GM18507 (cell line): ENCODE data around the gene HOTAIR.

Experiments used
- DNase-seq: peaks from one replicate; pipeline ENCODE4 v3.0.0; 2011; ENCODE audit warnings: low read depth; ENCODE audit not compliant: insufficient read length; ENCODE audit errors: extremely low spot score
- FAIRE-seq: peaks from 2 replicates; lab custom pipeline; 2011; peaks lifted over from hg19 to GRCh38; lab: Jason Lieb, UNC

The HOTAIR gene

GRCh38 chr12:53978477-53979356 is 4.0 kb upstream of the HOTAIR start:
- no peak for FAIRE-seq
- no peak for DNase-seq

DNA sequence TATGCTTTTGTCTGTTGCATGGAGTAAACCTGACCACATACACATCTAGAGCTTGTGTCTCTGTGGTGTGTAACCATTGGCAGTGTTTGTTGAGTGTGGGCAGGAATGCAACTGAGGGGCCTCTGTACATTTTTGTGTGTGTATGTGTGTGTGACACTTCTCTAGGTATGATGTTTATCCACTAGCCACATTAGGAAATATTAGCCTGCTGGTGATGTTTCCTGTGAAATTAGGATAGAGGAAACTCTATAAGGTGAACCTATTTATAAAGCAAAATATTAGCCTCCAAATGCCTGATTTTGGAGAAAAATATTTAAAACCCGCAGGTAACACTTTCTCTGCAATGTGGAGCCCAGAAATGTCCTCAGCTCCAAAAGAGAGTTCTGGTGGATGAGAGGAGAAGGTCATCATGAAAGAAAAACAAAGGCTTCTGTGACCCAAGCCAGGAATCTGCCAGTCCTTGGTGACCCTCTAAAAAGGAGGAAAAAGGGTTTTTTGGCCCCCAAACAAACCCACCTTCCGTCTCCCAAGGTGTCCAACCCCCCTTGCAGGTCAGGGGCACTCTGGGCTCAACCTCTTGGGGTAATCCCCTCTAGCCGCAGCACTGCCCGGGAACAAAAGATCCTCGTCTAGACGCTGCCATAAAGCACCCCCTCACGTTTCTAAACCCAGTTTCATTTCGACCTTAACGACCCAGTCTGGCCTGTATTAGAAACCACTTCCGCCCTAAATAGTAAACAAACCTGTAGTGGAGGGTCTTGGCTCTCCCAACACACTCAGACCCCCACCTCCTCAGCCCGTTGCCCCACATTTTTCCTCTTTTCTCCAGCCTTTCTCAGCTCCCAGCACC is 3.1 kb upstream of the HOTAIR start:
- FAIRE-seq, result no peak

DNA sequence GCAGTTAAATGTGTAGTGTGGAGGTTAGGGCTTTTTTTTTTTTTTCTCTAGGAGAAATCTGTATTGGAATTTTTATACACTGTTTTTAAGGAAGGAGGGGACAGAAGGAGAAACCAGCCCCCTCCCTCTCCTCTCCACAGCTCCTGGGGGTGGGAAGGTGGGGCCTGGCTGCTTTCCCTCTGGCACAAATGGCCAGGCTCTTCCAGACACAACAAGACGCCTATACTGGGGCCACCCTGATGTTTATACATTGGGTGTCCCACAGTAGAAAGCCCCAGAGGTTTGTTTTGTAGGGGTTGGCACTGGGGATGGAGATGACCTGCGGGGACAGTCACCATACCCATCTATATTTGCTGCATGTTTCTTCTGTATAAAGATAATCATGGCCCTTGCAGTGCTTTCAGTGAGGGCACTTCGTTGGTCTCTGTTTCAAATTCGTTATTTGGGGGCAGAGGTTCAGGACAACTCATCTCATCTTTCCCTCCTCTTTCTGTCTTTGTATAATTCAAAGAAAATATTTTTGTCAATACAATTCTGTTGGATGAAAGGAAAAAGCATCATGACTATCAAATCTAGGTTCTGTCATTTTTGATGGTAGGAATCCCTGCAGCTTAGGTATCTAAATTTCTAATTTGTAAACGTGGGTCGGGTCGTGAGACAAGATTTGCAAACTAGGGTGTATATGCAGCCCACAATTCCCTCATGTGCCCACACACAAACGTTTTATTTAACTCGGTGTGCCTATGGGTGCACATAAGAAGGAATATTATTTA is 2.3 kb upstream of the HOTAIR start:
- DNase-seq (no peak), FAIRE-seq (no peak)

More for the DNA sequence above, 3.1 kb upstream of the HOTAIR start:
- DNase-seq, result no peak

DNA sequence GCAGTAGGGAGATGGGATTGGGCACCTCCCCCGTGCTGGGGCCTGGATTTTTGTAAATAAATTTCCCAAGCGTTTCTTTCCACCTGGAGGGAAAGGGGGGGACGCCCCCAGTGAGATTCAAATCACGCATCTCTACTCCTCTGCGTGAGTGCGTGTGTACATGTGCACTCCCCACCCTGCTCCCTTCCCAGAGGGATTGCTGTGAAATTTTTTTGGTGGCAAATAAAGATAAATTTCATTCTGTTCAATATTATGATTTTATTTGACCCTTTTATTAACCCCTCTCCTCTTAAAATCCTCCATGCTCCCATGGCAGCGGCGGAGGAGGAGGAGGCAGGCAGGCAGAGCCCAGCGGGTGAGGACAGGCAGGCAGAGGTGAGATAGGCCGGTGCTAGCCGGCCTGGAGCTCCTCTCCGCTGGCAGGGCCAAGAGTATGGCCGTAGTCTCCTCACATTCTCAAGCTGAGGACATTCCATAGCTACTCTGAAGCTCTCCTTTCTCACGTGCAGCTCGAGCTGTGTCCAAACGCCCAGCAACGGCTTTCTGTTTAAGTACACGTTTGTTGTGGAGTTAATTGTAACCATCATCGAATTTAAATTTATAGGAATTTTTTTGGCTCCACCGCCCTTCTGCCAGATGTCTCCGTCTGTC is 1.5 kb upstream of the HOTAIR start:
- DNase-seq (no peak), FAIRE-seq (no peak)

- DNase-seq (no peak), FAIRE-seq (no peak)
Observed at GRCh38 chr12:53975479-53976152, 862 bp upstream of the HOTAIR start.

DNA sequence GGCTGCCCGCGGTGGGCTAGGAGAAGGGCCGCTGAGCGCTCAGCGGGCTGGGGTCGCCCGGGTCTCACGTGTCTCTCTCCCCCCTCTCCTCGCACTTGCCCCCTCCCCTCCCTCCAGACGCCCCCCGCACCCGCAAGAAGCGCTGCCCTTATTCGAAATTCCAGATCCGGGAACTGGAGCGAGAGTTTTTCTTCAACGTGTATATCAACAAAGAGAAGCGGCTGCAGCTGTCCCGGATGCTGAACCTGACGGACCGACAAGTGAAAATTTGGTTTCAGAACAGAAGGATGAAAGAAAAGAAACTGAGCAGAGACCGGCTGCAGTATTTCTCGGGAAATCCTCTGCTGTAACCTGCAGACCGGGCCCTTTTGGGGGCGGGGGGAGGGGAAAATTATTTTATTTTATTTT is 314 bp upstream of the HOTAIR start:
- DNase-seq (no peak), FAIRE-seq (no peak)

DNA sequence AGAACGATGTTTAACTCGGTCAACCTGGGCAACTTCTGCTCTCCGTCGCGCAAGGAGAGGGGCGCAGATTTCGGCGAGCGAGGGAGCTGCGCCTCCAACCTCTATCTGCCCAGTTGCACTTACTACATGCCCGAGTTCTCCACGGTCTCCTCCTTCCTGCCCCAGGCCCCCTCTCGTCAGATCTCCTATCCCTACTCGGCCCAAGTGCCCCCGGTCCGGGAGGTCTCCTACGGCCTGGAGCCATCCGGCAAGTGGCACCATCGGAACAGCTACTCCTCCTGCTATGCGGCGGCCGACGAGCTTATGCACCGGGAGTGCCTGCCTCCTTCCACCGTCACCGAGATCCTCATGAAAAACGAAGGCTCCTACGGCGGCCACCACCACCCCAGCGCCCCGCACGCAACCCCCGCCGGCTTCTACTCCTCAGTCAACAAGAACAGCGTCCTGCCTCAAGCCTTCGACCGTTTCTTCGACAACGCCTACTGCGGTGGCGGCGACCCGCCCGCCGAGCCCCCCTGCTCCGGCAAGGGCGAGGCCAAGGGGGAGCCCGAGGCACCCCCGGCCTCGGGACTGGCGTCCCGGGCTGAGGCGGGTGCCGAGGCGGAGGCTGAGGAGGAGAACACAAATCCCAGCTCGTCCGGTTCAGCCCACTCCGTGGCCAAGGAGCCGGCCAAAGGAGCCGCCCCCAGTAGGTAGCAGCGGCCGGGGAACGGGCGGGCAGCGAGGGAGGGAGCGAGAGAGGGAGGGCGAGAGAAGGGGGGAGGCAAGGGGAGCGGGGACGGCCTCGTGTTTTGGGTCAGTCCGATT is 1.3 kb downstream of the HOTAIR start:
- FAIRE-seq (no peak), DNase-seq (no peak)

DNA sequence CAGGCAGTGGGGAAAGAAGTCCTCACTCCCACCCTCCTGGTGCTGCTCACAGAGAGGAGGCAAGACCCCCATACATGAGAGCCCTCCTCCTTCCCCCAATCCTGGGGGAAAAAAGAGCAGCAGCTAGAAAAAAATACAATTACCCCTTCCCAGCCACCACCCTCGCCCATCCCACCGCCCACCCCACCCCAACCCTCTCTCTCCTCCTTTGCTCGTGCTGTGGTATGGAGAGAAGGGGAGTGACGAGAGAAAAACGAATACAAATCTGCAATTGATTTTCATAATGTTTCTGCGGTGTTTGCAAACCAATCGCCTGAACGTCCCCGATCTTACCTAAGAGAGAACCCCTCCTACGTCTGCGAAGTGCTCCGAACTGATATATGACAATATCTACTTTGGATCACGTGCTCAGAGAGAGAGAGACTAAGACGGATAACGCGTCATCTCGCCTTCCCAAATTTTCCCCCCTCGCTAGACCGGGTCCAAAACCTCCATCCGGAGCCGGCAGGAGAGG is 2.0 kb downstream of the HOTAIR start, which contains the start of gene HOXC11:
Gene HOXC11 (plus strand): TSS at position 405 of the 514 bp plus-strand sequence. CDS start 116 bp downstream, outside the sequence.
- no peak for FAIRE-seq
- no peak for DNase-seq

DNA sequence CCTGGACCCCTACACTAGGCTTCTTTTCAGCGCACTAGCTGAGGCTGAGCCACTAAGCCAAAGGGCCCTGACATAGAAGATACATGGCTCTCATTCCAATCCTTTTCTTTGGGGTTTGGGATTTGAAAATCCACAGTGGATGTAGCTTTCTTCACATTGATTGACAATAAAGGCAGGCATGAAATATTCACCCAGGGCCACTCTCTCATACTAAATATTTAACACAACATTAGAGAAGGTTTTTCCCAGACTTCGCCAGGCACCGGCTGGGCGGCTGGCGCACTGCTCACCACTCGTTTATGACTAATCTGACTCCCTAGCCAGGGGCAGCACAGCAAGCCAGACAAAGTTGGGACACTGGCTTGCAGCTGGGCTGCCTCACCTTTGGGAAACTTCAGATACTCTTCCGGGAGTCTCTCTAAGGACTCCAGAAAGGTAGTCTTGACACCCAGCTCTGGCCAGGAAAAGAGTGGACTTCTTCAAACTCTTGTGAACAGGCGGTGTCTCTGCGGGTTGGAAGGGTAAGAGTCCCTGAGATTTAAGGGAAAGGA is 2.5 kb downstream of the HOTAIR start:
- no peak for FAIRE-seq
- DNase-seq, result no peak

GRCh38 chr12:53971686-53972085 is 3.1 kb downstream of the HOTAIR start:
- no peak for FAIRE-seq
- no peak for DNase-seq

GRCh38 chr12:53971129-53971528 is 3.6 kb downstream of the HOTAIR start:
- FAIRE-seq, result no peak

GRCh38 chr12:53970451-53970850 is 4.3 kb downstream of the HOTAIR start:
- no peak for FAIRE-seq
- DNase-seq, result no peak

More at GRCh38 chr12:53971129-53971528, 3.6 kb downstream of the HOTAIR start:
- DNase-seq, result no peak

- DNase-seq (no peak), FAIRE-seq (no peak)
Observed at GRCh38 chr12:53969588-53970259, 5.0 kb downstream of the HOTAIR start.

GRCh38 chr12:53968214-53969127 is 6.3 kb downstream of the HOTAIR start:
- FAIRE-seq (no peak), DNase-seq (no peak)

DNA sequence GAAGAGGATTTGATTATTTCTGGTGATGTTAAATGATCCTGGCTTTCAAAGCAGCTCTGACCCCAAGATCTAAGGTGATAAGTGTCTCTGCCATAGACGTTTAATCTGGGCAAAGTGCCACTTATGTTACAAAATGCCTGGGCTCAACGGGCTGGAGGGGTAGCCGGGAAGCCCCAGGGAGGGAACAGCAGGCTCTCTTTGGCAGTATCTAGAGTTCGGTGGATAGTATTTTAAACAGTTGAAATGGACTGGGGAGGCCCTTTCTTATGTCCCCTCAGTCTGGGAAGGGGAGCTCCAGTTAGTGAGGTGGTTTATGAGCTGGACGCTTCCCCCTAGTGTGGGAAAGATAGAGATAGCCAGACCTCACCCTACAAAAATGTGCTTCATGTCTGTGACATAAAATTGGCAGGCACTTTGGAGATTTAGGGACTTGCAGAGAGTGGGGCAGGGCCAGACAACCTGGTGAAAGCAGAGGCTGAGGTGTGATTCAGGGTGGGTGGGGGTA is 7.3 kb downstream of the HOTAIR start:
- DNase-seq, result no peak
- FAIRE-seq, result no peak
